Stimulated activated CD8-positive, alpha-beta memory T cell treated with anti-CD3 and anti-CD28 coated beads, Interleukin-2, amount 100 ng/mL, for 1 hour (primary cell): ENCODE measurements around the gene TFPI.

ENCODE experiments used
- DNase-seq, 2 donors: peaks; one replicate each; pipeline ENCODE4 v3.0.0-alpha.2; 2020; ENCODE audit warnings: low read depth in 2 of 2

TFPI gene

GRCh38 chr2:187504312-187504921, 49.8 kb downstream of the TFPI start:
- no peak for DNase-seq

DNA sequence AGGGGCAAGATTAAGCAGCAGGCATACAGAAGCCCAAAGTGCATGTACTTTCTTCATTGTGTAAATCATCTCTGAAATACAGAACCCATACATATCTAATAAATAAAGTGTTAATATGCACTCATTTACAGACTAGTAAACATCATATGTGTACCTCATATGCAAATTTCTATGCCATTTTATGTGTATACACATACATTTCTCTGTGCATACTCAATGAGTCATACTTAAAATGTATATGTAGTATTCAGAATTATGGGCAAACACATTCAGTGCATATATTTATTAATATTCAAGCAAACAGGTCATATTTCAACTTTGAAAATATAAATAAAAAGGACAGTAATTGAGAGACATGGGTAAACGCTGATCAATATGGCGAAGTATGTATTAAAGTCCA, 50.5 kb downstream of the TFPI start:
- no peak for DNase-seq

GRCh38 chr2:187502467-187502866, 51.8 kb downstream of the TFPI start:
- DNase-seq, result no peak

DNA sequence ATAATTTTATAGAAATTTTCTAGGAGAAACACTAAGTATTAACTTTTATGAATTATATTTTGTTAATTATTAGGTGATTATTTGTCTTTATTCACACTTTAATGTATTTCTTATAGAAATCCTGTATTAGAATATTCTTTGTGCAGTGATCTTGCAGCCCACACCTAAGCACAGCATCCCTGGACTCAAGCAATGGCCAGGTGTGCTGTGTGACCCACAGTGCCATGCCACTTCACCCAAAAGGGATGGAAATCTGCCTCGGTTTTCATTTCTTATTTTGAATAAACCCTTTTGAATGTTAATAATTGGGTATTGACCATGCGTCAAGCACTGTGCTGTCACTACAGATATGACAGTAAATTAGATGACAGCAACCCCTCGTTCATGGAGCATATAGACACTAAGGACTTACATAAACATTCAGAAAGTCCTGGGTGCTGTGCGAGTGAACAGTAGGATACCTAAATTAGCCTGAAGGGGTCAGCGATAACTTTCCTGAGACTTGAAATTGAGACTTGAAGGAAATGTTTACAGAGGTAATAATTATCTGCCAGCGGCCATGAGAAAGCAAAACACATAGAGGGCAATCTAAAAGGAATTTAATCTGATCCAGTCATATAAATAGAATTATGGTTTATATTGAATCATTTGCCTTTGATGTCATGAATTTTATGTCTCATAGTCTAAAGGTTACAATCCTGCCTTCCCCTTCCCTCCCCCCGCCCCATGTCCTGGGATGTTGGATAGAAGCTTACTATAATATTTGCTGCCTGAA, 53.5 kb downstream of the TFPI start:
- DNase-seq, result no peak

DNA sequence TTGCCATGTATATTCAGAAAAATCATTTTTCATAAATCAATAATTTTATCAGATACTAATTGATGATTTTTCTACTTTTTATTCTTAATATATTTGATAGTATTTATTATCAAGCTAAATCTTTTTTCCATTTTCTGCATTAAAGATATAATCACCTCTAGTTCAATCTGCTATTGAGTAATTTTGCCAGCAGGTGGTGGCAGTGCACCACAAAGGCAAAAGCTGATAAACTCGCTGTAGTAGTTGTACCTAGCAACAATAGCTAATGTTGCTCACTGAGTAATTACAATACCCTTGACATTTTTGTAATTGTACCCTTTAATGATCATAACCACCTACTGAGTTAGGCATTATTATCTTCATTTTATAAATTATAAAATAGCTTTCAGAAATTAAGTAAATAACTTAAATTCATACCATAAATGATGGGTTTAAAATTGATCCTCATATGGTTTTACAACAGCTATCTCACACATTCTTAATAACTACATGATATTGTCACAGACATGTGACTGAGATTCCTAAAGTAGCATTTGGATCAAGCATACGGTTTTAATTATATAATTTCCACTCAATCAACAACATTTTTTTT, 54.2 kb downstream of the TFPI start:
- DNase-seq, result no peak

- no peak for DNase-seq
Measured at GRCh38 chr2:187497858-187498463, 56.3 kb downstream of the TFPI start.

DNA sequence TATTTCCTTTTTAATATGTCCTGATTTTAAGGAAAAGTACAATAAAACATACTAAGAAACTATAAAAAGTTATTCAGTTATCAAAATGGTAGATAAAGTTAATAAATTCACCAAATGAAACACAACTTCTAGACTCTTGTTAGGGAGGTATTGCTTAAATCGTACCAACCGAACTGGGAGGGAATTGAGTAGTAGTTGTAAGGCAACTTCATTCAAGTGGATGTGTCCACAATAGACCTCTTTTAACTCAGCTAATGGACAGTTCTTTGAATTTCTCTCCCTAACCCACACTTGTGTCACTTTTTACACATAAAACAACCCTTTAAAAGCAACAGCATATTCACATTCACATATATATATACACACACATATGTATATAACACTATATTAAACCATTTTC, 57.1 kb downstream of the TFPI start:
- no peak for DNase-seq

DNA sequence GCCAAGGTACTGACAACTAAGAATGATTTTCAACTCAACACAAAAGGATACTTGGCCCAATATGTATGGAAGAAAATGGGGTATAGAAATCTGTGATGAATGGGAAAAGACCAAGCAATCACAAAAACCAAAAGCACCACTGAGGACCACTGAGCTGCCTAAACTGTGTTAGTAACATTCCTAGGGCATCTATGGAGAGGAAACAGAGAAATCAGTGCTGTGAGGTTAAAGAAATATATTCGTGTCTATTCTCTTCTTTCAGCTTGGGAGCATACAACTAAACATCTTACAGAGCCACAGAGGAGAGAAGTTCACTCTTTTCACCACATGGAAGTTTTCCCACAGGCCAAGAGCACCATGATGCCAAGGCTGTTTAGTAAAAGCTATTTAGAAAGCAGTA, 58.9 kb downstream of the TFPI start:
- no peak for DNase-seq

GRCh38 chr2:187493877-187494568, 60.2 kb downstream of the TFPI start:
- DNase-seq, result no peak

- no peak for DNase-seq
Measured at GRCh38 chr2:187493180-187493579, 61.1 kb downstream of the TFPI start.

DNA sequence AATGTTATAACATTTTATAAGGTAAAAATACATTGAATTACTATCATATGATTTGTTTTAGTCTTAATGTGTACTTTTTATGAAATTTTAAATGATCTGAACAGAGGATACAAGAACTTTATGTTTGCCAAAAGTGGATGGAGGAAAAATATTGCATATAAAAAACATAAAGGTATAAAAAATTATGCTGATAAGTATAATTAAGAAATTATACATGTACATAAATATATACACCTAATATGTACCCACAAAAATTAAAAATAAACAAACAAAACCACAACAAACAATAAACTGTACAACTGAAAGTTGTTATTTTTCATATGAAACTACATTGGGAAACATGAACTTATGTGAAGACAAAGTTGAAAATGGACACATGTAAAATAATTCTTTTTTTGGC, 68.0 kb downstream of the TFPI start:
- no peak for DNase-seq

GRCh38 chr2:187485523-187485922, 68.7 kb downstream of the TFPI start:
- no peak for DNase-seq

DNA sequence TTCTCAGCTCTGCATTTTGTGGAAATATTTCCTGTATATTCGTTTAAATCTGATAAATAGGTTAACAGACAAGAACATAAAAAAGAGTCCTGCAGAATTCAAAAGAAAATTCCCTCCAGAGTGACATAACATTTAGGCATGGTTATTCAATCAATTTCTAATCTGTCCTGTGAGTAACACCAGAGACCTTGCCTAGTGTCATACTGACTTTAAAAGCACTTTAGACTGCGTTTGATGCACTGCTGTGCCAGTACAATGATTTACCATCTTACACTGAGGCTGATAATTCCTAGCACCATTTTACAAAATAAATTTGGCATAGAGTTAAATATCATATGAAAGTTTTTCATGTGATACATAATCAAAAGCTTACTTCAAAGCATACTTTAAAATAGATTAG, 70.7 kb downstream of the TFPI start:
- DNase-seq, result no peak

DNA sequence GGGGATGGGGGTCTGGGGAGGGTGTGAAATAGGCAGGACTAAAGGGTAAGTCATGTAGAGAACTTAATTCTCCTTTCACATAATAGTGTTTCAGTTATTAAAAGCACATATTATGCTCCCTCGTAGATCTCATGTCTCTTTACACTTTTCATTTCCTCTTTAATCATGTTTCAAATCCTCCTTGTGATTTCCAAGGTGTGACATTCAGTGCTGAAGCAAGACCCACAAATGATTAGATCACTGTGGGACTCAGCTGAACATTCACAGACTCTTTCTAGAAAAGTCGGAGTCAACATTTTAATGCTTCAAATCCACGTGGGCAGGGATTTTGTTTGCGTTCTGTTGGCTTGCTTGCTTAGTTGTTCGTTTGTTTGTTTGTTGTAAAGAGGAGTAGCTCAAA, 71.4 kb downstream of the TFPI start:
- no peak for DNase-seq

DNA sequence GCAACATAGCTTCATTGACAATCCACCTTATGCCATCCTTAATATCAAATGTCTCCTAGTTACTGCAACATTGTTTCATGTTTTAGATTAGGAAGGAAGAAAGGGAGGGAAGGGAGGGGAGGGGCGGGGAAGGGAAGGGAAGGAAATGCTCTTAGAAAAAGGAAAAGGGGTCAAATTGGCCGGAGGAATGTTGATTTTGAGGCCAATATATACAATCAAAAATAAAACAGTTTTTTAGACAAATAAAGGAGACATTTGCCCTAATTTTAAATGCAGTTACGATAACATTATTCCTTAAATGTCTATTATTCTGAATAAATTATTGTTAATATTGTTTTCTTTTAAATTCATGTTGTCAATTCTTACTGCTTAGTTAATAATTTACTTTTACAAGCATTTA, 72.7 kb downstream of the TFPI start:
- DNase-seq, result no peak

- DNase-seq, result no peak
Measured at GRCh38 chr2:187478719-187479118, 75.5 kb downstream of the TFPI start.

GRCh38 chr2:187477051-187477450, 77.2 kb downstream of the TFPI start:
- DNase-seq, result no peak

GRCh38 chr2:187475499-187476248, 78.6 kb downstream of the TFPI start:
- DNase-seq, result no peak

DNA sequence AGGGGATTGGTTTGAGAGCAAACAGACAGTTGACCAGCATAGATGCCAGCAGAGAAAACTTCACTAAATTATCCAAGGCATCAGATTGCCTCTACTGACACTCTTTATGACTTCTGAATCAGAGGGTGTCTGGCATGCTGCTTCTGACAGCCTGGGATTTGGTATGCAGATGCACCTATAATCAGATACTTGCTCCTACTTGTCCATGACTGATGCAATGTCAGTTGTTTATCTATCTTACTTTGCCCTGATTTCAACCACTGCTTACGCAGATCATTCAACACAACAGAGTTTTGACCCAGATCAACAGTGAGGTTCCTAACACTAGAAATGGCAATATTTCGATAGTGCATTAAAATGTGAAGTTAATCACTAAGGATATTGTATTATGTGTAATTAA, 83.5 kb downstream of the TFPI start:
- DNase-seq, result no peak

- no peak for DNase-seq
Measured at GRCh38 chr2:187469538-187469937, 84.7 kb downstream of the TFPI start.

- no peak for DNase-seq
Measured at GRCh38 chr2:187468262-187468661, 86.0 kb downstream of the TFPI start.
